Osteocyte (in vitro differentiated cells): Measurements from ENCODE around the gene ATIC. TPM values are rescaled to one million over a fixed set of nuclear protein-coding genes. Genes with fewer than 3 reads are reported as not detected.

Experiments used
- DNase-seq: peaks from one replicate; pipeline ENCODE4 v3.0.0; 2021; ENCODE audit warnings: mixed read lengths; ENCODE audit not compliant: unreplicated experiment; ENCODE audit errors: extremely low spot score
- H3K27ac Mint-ChIP-seq: one replicate; pipeline ENCODE4 v1.8.0; 2021; ENCODE audit warnings: mild to moderate bottlenecking, mixed read lengths; ENCODE audit not compliant: unreplicated experiment
- H3K27me3 Mint-ChIP-seq: one replicate; pipeline ENCODE4 v1.8.0; 2021; ENCODE audit warnings: mixed read lengths; ENCODE audit not compliant: unreplicated experiment
- H3K36me3 Mint-ChIP-seq: one replicate; pipeline ENCODE4 v1.8.0; 2021; ENCODE audit warnings: mixed read lengths; ENCODE audit not compliant: unreplicated experiment
- H3K4me1 Mint-ChIP-seq: one replicate; pipeline ENCODE4 v1.8.0; 2021; ENCODE audit warnings: mixed read lengths; ENCODE audit not compliant: unreplicated experiment
- H3K4me3 Mint-ChIP-seq: one replicate; pipeline ENCODE4 v1.8.0; 2021; ENCODE audit warnings: mild to moderate bottlenecking, moderate library complexity, mixed read lengths; ENCODE audit not compliant: unreplicated experiment
- H3K9me3 Mint-ChIP-seq: one replicate; pipeline ENCODE4 v1.8.0; 2021; ENCODE audit warnings: mixed read lengths; ENCODE audit not compliant: unreplicated experiment
- total RNA-seq: library from RNA; stranded (reverse); gene quantifications from 2 replicates; pipeline ENCODE4 v1.2.1, GENCODE V29; 2021
- TF ChIP-seq, protein P1 (sequence below): fragments of 200-600 bp; sonication (generic); IDR thresholded peaks from 2 replicates; pipeline ENCODE4 v1.5.0; 2021; ENCODE audit warnings: antibody characterized with exemption, mild to moderate bottlenecking, moderate library complexity

The ATIC gene
- total RNA-seq, 1 donor from 2014 or later = 89.7 TPM

DNA sequence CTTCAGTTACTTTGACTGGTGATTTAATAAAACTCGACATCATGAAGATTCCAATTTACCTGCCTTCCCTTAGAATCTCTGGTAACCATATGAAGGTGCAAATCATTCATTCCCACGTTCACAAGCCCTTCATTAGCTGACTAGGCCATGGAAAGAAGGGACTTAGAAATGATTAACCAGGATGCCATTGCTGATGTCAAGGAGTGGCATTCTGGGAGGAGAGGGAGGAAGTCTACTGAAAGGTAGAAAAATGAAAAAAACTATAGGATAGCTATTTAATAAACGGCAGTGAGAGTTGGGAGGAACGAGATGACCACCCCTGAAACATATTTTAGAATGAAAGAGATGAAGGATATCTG, 1.4 kb downstream of the ATIC start:
- peaks cover 40% of the 10 kb centered on the region for H3K4me1 Mint-ChIP-seq
- no peaks in the 10 kb centered on the region for H3K27me3 Mint-ChIP-seq
- peak overlapping the region; percentile 84 for H3K4me3 Mint-ChIP-seq
- peaks cover 21% of the 10 kb centered on the region for H3K36me3 Mint-ChIP-seq
- TF ChIP-seq, protein P1, sequence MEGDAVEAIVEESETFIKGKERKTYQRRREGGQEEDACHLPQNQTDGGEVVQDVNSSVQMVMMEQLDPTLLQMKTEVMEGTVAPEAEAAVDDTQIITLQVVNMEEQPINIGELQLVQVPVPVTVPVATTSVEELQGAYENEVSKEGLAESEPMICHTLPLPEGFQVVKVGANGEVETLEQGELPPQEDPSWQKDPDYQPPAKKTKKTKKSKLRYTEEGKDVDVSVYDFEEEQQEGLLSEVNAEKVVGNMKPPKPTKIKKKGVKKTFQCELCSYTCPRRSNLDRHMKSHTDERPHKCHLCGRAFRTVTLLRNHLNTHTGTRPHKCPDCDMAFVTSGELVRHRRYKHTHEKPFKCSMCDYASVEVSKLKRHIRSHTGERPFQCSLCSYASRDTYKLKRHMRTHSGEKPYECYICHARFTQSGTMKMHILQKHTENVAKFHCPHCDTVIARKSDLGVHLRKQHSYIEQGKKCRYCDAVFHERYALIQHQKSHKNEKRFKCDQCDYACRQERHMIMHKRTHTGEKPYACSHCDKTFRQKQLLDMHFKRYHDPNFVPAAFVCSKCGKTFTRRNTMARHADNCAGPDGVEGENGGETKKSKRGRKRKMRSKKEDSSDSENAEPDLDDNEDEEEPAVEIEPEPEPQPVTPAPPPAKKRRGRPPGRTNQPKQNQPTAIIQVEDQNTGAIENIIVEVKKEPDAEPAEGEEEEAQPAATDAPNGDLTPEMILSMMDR = no peak
- no peaks in the 10 kb centered on the region for H3K9me3 Mint-ChIP-seq
- peak overlapping the region; percentile 51 for H3K27ac Mint-ChIP-seq
- DNase-seq = no peak

GRCh38 chr2:215314896-215315295, 3.0 kb downstream of the ATIC start:
- H3K36me3 Mint-ChIP-seq = peaks cover 29% of the 10 kb centered on the region
- TF ChIP-seq, protein P1 = no peak
- no peaks in the 10 kb centered on the region for H3K9me3 Mint-ChIP-seq
- H3K4me1 Mint-ChIP-seq = peaks cover 38% of the 10 kb centered on the region
- DNase-seq = no peak
- no peak overlapping the region for H3K4me3 Mint-ChIP-seq
- H3K27ac Mint-ChIP-seq = peak overlapping the region; percentile 2
- no peaks in the 10 kb centered on the region for H3K27me3 Mint-ChIP-seq

DNA sequence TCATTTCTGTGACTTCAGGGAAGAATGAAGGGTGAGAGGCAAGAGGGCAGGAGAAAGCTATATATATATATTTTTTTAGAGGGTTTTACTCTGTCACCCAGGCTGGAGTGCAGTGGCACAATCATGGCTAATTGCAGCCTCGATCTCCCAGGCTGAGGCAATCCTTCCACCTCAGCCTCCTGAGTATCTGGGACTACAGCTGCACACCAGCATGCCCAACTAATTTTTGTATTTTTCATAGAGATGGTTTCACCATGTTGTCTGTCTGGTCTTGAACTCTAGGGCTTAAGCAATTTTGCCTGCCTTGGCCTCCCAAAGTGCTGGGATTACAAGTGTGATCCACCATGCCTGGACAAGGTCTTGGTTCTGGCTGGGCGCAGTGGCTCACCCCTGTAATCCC, 3.4 kb downstream of the ATIC start:
- Mint-ChIP-seq H3K27ac (no peak overlapping the region), H3K27me3 (no peaks in the 10 kb centered on the region), H3K9me3 (no peaks in the 10 kb centered on the region), H3K4me3 (no peak overlapping the region), H3K36me3 (peaks cover 33% of the 10 kb centered on the region), H3K4me1 (peaks cover 35% of the 10 kb centered on the region)
- no peak for DNase-seq
- TF ChIP-seq, protein P1 = no peak

DNA sequence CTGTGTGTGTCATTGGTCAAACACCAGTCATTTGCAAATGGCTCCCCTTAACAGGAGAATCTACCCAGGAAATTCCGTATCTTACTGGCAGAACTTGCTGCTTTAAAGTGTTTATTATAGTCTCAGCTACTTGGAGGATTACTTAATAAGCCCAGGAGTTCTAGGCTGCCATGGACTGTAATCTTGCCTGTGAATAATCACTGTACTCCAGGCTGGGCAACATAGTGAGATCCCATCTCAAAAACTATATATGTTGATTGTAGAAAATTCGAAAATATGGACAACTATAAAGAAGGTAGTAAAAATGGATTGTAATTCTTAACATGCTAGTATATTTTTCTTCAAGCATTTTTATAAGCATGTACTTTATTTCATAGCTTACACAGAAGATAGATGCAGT, 4.5 kb downstream of the ATIC start:
- H3K4me1 Mint-ChIP-seq = peaks cover 35% of the 10 kb centered on the region
- no peaks in the 10 kb centered on the region for H3K27me3 Mint-ChIP-seq
- TF ChIP-seq, protein P1 = no peak
- no peak overlapping the region for H3K27ac Mint-ChIP-seq
- H3K9me3 Mint-ChIP-seq = no peaks in the 10 kb centered on the region
- H3K36me3 Mint-ChIP-seq = peaks cover 40% of the 10 kb centered on the region
- H3K4me3 Mint-ChIP-seq = no peak overlapping the region
- no peak for DNase-seq

DNA sequence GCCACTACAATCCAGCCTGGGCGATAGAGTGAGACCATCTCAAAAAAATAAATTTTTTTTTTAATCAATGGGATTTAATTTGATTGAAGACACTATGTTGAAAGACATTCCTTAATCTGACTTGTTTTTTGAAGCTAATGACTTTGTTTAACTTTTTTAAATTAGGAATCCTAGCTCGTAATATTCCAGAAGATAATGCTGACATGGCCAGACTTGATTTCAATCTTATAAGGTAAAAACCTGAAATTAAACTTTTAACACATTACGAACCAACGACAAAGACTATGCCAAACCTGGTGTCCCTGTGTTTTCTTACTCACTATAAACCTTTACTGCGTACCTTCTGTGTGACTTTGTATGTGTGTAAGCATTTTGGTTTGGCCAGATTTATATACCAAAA, 7.6 kb downstream of the ATIC start:
- TF ChIP-seq, protein P1 = no peak
- peaks cover 9% of the 10 kb centered on the region for H3K4me1 Mint-ChIP-seq
- no peaks in the 10 kb centered on the region for H3K9me3 Mint-ChIP-seq
- H3K27ac Mint-ChIP-seq = no peak overlapping the region
- no peak for DNase-seq
- H3K27me3 Mint-ChIP-seq = no peaks in the 10 kb centered on the region
- H3K36me3 Mint-ChIP-seq = peaks cover 41% of the 10 kb centered on the region
- no peak overlapping the region for H3K4me3 Mint-ChIP-seq
